HL-60 (cell line): Measurements from ENCODE around the gene SLPI.

Experiments
- DNase-seq, 2 experiments: peaks; one replicate each; pipeline ENCODE4 v3.0.0-alpha.2; 2010 to 2020; ENCODE audit warnings: low read depth in 1 of 2, low spot score in 1 of 2
- H3K27ac ChIP-seq: fragments of 250-450 bp; sonication (Bioruptor Pico); replicated peaks from 2 replicates; pipeline ENCODE4 v1.5.1; 2020; ENCODE audit warnings: mild to moderate bottlenecking, moderate library complexity
- H3K27me3 ChIP-seq: fragments of 250-450 bp; sonication (Bioruptor Pico); 2 replicates; pipeline ENCODE4 v1.5.1; 2021; ENCODE audit warnings: mild to moderate bottlenecking, moderate library complexity; ENCODE audit not compliant: insufficient read depth, poor library complexity, severe bottlenecking
- H3K4me3 ChIP-seq: replicated peaks from 2 replicates; pipeline ENCODE4 v1.5.1; 2011; ENCODE audit warnings: mild to moderate bottlenecking, control low read depth, low read length; ENCODE audit not compliant: insufficient read depth
- GABPA ChIP-seq: IDR thresholded peaks from 2 replicates; pipeline ENCODE4 v1.6.1; 2012; ENCODE audit warnings: low read depth
- POLR2AphosphoS5 ChIP-seq: IDR thresholded peaks from 2 replicates; pipeline ENCODE4 v1.6.1; 2012; ENCODE audit warnings: low read depth
- SPI1 ChIP-seq: IDR thresholded peaks from 2 replicates; pipeline ENCODE4 v1.6.1; 2012; ENCODE audit warnings: low read depth, mild to moderate bottlenecking, borderline replicate concordance
- TF ChIP-seq, protein P1 (sequence below): IDR thresholded peaks from 2 replicates; pipeline ENCODE4 v1.6.1; 2012; ENCODE audit warnings: low read depth; ENCODE audit not compliant: insufficient replicate concordance
- TF ChIP-seq, protein P2 (sequence below): IDR thresholded peaks from one replicate; pipeline ENCODE4 v1.5.1; 2011; ENCODE audit warnings: low read length, control low read depth, inconsistent platforms; ENCODE audit not compliant: insufficient read depth

Gene SLPI

DNA sequence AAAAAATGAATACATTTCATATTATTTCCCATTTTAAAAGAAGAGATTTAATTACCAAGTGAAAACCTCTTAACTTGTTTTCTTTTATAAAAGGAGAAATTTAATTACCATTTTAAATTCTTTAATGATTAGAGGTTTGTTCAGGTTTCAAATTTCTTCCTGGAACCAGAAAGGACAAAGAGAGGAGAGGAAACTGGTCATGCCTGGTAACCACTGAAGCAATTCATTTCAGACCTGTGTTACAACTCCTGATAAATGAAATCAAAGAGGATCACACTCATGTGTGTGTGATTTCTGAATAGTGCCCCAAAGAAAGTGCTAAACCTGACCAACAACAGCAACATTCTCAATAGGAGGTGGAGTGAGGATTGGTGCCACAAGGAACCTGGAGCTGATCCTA is 12.6 kb upstream of the SLPI start:
- DNase-seq: no peak
- H3K27ac ChIP-seq: no peak overlapping the region

DNA sequence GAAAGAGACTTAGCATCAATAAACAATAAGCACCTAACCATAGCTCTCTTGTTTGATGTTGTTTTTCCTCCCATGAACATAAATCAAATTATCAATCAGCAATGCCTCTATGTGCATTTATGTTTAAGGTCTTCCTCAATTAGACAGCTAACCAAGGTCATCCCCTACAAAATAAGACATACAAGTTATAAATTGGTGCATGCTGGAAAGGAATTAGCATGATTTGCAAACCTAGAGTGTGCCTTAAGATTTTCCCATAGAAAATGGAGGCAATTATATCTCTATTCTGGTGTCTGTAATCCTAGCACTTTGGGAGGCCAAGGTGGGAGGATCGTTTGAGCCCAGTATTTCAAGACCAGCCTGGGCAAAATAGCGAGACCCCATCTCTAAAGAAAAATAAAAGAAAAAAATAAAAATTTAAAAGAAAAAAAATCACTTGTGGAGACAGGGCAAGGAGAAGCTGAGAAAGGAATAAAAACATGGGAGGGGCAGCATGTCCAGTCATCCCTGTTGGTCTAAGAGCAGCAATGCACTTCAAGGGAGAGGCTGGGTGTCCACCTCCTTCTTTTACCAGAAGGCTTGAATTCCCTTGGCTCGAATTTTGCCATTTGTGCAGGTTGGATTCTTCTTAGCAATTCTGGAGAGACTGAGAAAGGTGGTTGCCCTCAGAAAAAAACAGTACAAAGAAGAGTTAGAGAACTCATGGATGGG is 9.3 kb upstream of the SLPI start:
- DNase-seq: no peak
- TF ChIP-seq POLR2AphosphoS5: no peak
- TF ChIP-seq GABPA: no peak
- TF ChIP-seq SPI1: no peak
- TF ChIP-seq, protein P1, sequence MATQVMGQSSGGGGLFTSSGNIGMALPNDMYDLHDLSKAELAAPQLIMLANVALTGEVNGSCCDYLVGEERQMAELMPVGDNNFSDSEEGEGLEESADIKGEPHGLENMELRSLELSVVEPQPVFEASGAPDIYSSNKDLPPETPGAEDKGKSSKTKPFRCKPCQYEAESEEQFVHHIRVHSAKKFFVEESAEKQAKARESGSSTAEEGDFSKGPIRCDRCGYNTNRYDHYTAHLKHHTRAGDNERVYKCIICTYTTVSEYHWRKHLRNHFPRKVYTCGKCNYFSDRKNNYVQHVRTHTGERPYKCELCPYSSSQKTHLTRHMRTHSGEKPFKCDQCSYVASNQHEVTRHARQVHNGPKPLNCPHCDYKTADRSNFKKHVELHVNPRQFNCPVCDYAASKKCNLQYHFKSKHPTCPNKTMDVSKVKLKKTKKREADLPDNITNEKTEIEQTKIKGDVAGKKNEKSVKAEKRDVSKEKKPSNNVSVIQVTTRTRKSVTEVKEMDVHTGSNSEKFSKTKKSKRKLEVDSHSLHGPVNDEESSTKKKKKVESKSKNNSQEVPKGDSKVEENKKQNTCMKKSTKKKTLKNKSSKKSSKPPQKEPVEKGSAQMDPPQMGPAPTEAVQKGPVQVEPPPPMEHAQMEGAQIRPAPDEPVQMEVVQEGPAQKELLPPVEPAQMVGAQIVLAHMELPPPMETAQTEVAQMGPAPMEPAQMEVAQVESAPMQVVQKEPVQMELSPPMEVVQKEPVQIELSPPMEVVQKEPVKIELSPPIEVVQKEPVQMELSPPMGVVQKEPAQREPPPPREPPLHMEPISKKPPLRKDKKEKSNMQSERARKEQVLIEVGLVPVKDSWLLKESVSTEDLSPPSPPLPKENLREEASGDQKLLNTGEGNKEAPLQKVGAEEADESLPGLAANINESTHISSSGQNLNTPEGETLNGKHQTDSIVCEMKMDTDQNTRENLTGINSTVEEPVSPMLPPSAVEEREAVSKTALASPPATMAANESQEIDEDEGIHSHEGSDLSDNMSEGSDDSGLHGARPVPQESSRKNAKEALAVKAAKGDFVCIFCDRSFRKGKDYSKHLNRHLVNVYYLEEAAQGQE: no peak
- TF ChIP-seq, protein P2, sequence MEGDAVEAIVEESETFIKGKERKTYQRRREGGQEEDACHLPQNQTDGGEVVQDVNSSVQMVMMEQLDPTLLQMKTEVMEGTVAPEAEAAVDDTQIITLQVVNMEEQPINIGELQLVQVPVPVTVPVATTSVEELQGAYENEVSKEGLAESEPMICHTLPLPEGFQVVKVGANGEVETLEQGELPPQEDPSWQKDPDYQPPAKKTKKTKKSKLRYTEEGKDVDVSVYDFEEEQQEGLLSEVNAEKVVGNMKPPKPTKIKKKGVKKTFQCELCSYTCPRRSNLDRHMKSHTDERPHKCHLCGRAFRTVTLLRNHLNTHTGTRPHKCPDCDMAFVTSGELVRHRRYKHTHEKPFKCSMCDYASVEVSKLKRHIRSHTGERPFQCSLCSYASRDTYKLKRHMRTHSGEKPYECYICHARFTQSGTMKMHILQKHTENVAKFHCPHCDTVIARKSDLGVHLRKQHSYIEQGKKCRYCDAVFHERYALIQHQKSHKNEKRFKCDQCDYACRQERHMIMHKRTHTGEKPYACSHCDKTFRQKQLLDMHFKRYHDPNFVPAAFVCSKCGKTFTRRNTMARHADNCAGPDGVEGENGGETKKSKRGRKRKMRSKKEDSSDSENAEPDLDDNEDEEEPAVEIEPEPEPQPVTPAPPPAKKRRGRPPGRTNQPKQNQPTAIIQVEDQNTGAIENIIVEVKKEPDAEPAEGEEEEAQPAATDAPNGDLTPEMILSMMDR: no peak
- Histone ChIP-seq H3K4me3 (no peak overlapping the region), H3K27ac (no peak overlapping the region), H3K27me3 (no peaks in the 10 kb centered on the region)

More for the DNA sequence above, 12.6 kb upstream of the SLPI start:
- Histone ChIP-seq H3K27me3 (no peaks in the 10 kb centered on the region), H3K4me3 (no peak overlapping the region)
- TF ChIP-seq, protein P2: no peak
- no peak for TF ChIP-seq SPI1
- no peak for TF ChIP-seq GABPA
- TF ChIP-seq, protein P1: no peak
- TF ChIP-seq POLR2AphosphoS5: no peak

DNA sequence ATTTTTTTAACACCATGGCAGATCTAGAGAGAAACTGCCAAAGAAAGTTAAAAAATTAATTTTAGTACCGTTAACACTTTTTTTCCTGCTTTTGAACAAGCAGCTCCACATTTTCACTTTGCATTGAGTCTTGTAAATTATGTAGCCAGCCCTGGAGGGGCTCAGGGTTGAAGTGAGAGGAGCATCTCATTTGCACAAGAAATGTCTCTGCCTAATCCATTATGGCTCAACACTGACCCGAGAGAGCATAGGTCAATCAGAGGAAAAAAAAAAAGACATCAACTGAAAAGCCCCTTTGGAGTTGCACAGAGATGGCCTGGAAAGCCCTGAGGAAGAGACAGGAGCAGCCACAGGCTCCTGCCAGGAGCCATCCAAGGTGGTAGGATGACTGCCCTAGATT is 4.3 kb upstream of the SLPI start:
- Histone ChIP-seq H3K4me3 (no peak overlapping the region), H3K27ac (no peak overlapping the region), H3K27me3 (no peaks in the 10 kb centered on the region)
- TF ChIP-seq, protein P1: no peak
- no peak for TF ChIP-seq SPI1
- TF ChIP-seq POLR2AphosphoS5: no peak
- TF ChIP-seq, protein P2: no peak
- no peak for TF ChIP-seq GABPA
- DNase-seq: no peak
